ENCODE measurements around the gene DPP7.

DPP7 gene

DNA sequence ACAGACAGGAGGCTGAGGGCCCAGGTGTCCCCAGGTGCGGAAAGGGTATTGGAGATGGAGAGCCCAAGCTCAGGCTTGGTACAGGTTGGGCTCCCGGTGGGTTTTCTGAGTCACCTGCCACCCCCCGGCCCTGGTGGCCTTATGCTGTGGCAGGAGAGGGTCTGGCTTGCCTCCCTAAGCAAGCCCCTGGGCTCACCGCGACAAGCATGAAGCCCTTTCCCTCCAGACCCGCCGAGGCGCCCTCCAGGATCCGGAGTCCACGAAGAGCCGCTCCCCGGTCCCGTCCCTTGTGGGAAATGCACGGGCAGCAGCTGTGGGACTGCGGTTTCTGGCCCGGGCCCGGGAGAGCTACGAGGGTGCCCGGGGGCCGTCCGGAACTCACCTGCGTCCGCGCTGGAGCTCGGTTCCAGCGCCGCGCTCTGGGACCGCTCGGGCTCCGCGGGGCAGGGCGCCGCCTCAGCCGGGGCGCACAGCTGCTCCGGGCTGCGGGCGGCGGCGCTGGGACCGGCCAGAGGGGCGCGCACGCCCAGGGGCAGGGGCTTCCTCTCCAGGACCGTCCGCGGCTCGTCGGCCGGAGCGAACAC is 44.9 kb downstream of the DPP7 start:
- Histone ChIP-seq H3K36me3 (ENCODE audit: control insufficient read depth in 2 of 2, insufficient read depth in 1 of 2, low read length in 2 of 2) (peaks cover 0 to 13% of the 10 kb centered on the region in 2 experiments; a peak in 1 of 3 replicates), H3K4me1 (ENCODE audit: control insufficient read depth, insufficient read depth, low read length) (peaks cover 10% of the 10 kb centered on the region; the same call in 1 of the 2 replicates), H3K27ac (ENCODE audit: extremely low read depth, low read depth, low read length) (peak overlapping the region; percentile 71; the same call in 1 of the 2 replicates), H3K9me3 (ENCODE audit: control insufficient read depth, insufficient read depth, low read depth, low read length) (no peaks in the 10 kb centered on the region), H3K4me3 (ENCODE audit: low read depth, low read length) (peak overlapping the region; percentile 27)
- POLR2A ChIA-PET, result interaction anchor here (0.6 to 9.1 kb wide), 19 partner anchors 9 to 723 kb away, joined by 3 to 137 read pairs (median 3); partner anchors contain the start of genes ENTPD2, EXD3, MAN1B1 and NOXA1
- CTCF ChIA-PET, result interaction anchor here (0.6 to 11.3 kb wide), 12 partner anchors 13 to 294 kb away, joined by 3 to 237 read pairs (median 22); partner anchors contain the start of genes ABCA2, CYSRT1, ENTPD2 and LRRC26
- no peak for TF ChIP-seq ZNF549 (tag by site-specific recombination; IDR thresholded peaks at IDR 0.05)
- TF ChIP-seq, protein P1, sequence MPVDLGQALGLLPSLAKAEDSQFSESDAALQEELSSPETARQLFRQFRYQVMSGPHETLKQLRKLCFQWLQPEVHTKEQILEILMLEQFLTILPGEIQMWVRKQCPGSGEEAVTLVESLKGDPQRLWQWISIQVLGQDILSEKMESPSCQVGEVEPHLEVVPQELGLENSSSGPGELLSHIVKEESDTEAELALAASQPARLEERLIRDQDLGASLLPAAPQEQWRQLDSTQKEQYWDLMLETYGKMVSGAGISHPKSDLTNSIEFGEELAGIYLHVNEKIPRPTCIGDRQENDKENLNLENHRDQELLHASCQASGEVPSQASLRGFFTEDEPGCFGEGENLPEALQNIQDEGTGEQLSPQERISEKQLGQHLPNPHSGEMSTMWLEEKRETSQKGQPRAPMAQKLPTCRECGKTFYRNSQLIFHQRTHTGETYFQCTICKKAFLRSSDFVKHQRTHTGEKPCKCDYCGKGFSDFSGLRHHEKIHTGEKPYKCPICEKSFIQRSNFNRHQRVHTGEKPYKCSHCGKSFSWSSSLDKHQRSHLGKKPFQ (tag by site-specific recombination; IDR thresholded peaks at IDR 0.05), result no peak
- TF ChIP-seq SP7 (tag by site-specific recombination; IDR thresholded peaks at IDR 0.05), result no peak
- peak; percentile 60 for TF ChIP-seq ZBTB8A (tag by site-specific recombination; IDR thresholded peaks at IDR 0.05)
- TF ChIP-seq ZBTB48 (tag by site-specific recombination; IDR thresholded peaks at IDR 0.05), result peak; percentile 42; the same call in 1 of the 2 replicates
- TF ChIP-seq, protein P2, sequence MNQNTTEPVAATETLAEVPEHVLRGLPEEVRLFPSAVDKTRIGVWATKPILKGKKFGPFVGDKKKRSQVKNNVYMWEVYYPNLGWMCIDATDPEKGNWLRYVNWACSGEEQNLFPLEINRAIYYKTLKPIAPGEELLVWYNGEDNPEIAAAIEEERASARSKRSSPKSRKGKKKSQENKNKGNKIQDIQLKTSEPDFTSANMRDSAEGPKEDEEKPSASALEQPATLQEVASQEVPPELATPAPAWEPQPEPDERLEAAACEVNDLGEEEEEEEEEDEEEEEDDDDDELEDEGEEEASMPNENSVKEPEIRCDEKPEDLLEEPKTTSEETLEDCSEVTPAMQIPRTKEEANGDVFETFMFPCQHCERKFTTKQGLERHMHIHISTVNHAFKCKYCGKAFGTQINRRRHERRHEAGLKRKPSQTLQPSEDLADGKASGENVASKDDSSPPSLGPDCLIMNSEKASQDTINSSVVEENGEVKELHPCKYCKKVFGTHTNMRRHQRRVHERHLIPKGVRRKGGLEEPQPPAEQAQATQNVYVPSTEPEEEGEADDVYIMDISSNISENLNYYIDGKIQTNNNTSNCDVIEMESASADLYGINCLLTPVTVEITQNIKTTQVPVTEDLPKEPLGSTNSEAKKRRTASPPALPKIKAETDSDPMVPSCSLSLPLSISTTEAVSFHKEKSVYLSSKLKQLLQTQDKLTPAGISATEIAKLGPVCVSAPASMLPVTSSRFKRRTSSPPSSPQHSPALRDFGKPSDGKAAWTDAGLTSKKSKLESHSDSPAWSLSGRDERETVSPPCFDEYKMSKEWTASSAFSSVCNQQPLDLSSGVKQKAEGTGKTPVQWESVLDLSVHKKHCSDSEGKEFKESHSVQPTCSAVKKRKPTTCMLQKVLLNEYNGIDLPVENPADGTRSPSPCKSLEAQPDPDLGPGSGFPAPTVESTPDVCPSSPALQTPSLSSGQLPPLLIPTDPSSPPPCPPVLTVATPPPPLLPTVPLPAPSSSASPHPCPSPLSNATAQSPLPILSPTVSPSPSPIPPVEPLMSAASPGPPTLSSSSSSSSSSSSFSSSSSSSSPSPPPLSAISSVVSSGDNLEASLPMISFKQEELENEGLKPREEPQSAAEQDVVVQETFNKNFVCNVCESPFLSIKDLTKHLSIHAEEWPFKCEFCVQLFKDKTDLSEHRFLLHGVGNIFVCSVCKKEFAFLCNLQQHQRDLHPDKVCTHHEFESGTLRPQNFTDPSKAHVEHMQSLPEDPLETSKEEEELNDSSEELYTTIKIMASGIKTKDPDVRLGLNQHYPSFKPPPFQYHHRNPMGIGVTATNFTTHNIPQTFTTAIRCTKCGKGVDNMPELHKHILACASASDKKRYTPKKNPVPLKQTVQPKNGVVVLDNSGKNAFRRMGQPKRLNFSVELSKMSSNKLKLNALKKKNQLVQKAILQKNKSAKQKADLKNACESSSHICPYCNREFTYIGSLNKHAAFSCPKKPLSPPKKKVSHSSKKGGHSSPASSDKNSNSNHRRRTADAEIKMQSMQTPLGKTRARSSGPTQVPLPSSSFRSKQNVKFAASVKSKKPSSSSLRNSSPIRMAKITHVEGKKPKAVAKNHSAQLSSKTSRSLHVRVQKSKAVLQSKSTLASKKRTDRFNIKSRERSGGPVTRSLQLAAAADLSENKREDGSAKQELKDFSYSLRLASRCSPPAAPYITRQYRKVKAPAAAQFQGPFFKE (tag by site-specific recombination; IDR thresholded peaks at IDR 0.05; ENCODE audit: borderline replicate concordance), result no peak
- TF ChIP-seq, protein P3, sequence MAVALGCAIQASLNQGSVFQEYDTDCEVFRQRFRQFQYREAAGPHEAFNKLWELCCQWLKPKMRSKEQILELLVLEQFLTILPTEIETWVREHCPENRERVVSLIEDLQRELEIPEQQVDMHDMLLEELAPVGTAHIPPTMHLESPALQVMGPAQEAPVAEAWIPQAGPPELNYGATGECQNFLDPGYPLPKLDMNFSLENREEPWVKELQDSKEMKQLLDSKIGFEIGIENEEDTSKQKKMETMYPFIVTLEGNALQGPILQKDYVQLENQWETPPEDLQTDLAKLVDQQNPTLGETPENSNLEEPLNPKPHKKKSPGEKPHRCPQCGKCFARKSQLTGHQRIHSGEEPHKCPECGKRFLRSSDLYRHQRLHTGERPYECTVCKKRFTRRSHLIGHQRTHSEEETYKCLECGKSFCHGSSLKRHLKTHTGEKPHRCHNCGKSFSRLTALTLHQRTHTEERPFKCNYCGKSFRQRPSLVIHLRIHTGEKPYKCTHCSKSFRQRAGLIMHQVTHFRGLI (tag by site-specific recombination; IDR thresholded peaks at IDR 0.05), result peak; percentile 97
- TF ChIP-seq, protein P4, sequence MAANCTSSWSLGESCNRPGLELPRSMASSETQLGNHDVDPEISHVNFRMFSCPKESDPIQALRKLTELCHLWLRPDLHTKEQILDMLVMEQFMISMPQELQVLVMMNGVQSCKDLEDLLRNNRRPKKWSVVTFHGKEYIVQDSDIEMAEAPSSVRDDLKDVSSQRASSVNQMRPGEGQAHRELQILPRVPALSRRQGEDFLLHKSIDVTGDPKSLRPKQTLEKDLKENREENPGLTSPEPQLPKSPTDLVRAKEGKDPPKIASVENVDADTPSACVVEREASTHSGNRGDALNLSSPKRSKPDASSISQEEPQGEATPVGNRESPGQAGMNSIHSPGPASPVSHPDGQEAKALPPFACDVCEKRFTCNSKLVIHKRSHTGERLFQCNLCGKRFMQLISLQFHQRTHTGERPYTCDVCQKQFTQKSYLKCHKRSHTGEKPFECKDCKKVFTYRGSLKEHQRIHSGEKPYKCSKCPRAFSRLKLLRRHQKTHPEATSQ (tag by site-specific recombination; IDR thresholded peaks at IDR 0.05), result no peak
- no peak for TF ChIP-seq ZNF521 (tag by site-specific recombination; IDR thresholded peaks at IDR 0.05)
- no peak for TF ChIP-seq MZF1 (tag by site-specific recombination; IDR thresholded peaks at IDR 0.05; ENCODE audit: borderline replicate concordance)
- no peak for TF ChIP-seq ZNF146 (tag by site-specific recombination; IDR thresholded peaks at IDR 0.05)
- TF ChIP-seq GLI2 (tag by site-specific recombination; IDR thresholded peaks at IDR 0.05; ENCODE audit: borderline replicate concordance, low read depth), result no peak
- TF ChIP-seq ZFP3 (tag by site-specific recombination; IDR thresholded peaks at IDR 0.05; ENCODE audit: low read depth), result no peak
- no peak for TF ChIP-seq ZNF23 (tag by site-specific recombination; IDR thresholded peaks at IDR 0.05; ENCODE audit: borderline replicate concordance)
- TF ChIP-seq ZNF571 (tag by site-specific recombination; IDR thresholded peaks at IDR 0.05), result no peak
- TF ChIP-seq, protein P5, sequence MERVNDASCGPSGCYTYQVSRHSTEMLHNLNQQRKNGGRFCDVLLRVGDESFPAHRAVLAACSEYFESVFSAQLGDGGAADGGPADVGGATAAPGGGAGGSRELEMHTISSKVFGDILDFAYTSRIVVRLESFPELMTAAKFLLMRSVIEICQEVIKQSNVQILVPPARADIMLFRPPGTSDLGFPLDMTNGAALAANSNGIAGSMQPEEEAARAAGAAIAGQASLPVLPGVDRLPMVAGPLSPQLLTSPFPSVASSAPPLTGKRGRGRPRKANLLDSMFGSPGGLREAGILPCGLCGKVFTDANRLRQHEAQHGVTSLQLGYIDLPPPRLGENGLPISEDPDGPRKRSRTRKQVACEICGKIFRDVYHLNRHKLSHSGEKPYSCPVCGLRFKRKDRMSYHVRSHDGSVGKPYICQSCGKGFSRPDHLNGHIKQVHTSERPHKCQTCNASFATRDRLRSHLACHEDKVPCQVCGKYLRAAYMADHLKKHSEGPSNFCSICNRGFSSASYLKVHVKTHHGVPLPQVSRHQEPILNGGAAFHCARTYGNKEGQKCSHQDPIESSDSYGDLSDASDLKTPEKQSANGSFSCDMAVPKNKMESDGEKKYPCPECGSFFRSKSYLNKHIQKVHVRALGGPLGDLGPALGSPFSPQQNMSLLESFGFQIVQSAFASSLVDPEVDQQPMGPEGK (tag by site-specific recombination; IDR thresholded peaks at IDR 0.05), result peak; percentile 8; the same call in 1 of the 2 replicates
- TF ChIP-seq, protein P6, sequence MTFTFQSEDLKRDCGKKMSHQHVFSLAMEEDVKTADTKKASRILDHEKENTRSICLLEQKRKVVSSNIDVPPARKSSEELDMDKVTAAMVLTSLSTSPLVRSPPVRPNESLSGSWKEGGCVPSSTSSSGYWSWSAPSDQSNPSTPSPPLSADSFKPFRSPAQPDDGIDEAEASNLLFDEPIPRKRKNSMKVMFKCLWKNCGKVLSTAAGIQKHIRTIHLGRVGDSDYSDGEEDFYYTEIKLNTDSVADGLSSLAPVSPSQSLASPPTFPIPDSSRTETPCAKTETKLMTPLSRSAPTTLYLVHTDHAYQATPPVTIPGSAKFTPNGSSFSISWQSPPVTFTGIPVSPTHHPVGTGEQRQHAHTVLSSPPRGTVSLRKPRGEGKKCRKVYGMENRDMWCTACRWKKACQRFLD (tag by site-specific recombination; IDR thresholded peaks at IDR 0.05), result no peak
- TF ChIP-seq, protein P7, sequence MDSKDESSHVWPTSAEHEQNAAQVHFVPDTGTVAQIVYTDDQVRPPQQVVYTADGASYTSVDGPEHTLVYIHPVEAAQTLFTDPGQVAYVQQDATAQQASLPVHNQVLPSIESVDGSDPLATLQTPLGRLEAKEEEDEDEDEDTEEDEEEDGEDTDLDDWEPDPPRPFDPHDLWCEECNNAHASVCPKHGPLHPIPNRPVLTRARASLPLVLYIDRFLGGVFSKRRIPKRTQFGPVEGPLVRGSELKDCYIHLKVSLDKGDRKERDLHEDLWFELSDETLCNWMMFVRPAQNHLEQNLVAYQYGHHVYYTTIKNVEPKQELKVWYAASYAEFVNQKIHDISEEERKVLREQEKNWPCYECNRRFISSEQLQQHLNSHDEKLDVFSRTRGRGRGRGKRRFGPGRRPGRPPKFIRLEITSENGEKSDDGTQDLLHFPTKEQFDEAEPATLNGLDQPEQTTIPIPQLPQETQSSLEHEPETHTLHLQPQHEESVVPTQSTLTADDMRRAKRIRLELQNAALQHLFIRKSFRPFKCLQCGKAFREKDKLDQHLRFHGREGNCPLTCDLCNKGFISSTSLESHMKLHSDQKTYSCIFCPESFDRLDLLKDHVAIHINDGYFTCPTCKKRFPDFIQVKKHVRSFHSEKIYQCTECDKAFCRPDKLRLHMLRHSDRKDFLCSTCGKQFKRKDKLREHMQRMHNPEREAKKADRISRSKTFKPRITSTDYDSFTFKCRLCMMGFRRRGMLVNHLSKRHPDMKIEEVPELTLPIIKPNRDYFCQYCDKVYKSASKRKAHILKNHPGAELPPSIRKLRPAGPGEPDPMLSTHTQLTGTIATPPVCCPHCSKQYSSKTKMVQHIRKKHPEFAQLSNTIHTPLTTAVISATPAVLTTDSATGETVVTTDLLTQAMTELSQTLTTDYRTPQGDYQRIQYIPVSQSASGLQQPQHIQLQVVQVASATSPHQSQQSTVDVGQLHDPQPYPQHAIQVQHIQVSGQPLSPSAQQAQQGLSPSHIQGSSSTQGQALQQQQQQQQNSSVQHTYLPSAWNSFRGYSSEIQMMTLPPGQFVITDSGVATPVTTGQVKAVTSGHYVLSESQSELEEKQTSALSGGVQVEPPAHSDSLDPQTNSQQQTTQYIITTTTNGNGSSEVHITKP (tag by site-specific recombination; IDR thresholded peaks at IDR 0.05), result peak; percentile 45
